22Rv1 (cell line): ENCODE results near the gene MUTYH.

ENCODE experiments used
- CTCF ChIP-seq: fragments of 450-650 bp; IDR thresholded peaks from 2 replicates; pipeline ENCODE4 v1.5.1; 2017; ENCODE audit warnings: mild to moderate bottlenecking
- ZFX ChIP-seq: fragments of 450-650 bp; IDR thresholded peaks from 2 replicates; pipeline ENCODE4 v1.6.1; 2017; ENCODE audit warnings: antibody characterized with exemption, borderline replicate concordance

GRCh38 chr1:45348609-45348965 is 8.3 kb upstream of the MUTYH start:
- TF ChIP-seq CTCF (no peak), ZFX (no peak)
